ENCODE data around the gene NTF4.
A peak's percentile ranks its signal among the peaks of the same experiment; 100 is the strongest.

NTF4 gene, protein sequence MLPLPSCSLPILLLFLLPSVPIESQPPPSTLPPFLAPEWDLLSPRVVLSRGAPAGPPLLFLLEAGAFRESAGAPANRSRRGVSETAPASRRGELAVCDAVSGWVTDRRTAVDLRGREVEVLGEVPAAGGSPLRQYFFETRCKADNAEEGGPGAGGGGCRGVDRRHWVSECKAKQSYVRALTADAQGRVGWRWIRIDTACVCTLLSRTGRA

DNA sequence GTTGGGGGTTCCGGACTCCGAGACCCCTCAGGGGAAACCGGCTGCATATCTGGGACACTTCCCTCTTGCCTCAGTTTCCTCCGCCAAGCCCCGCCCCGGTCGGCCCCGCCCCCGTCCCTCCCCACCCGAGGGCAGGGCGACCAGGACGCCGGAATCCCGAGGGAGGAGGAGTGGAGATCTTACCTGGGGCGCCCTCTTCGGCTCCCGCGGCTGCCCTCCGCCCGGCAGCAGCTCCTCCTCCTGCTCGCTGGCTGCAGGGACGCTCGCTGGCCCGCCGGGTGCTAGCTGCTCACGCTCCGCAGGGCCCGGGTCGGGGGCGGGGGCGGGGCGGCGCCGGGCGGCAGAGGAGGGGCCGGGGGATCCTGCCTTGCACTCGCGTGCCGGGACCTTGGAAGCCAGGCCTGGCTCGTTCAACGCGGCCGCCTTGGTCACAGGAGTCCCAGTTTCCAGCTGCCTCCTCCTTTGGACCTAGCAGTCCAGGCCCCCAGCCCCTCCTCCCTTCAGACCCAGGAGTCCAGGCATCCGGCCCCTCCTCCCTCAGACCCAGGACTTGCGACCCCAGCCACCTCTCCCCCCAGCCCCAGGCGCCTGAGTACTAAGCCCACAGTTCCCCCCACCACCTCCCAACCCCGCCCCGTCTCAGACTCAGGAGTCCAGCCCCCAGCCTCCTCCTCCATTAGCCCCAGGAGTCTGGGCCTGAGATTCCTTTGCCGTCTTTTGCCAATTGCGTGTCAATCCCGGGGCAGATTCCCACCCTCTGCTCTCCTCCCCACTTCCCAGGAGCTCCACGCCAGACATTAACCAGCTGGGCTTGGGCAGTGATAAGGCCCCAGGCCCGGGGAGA is at the start of gene NTF4:
Gene NTF4, minus strand, starts transcription at position 51 of the 844 bp plus-strand sequence. CDS start 2,821 bp downstream, outside the sequence.
- FAIRE-seq: no peak

GRCh38 chr19:49113762-49114629 is 49.4 kb upstream of the NTF4 start, which contains the start of gene LIN7B:
Gene LIN7B (plus strand): TSS chr19:49114370. CDS start chr19:49114405, 35 bp downstream.
- no peak for FAIRE-seq

GRCh38 chr19:49111218-49111998 is 46.8 kb upstream of the NTF4 start:
- FAIRE-seq: no peak

DNA sequence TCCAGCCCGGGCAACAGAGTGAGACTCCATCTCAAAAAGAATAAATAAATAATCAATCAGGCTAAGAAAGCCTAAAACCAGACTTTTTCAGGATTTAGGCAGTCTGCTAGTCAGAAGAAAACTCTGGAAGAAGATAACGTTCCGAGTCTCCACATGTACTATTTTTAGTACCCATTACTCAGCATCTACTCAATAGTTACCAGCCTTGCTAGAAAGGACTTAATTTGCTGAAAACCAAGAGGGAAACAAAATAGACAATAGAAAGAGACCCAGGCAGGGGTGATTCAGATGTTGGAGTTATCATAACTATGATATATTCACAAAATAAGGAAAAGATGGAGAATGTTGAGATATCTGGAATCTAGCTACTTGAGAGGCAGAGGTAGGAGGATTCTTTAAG is 45.9 kb upstream of the NTF4 start:
- FAIRE-seq: no peak

GRCh38 chr19:49109569-49110233 is 45.1 kb upstream of the NTF4 start:
- no peak for FAIRE-seq

DNA sequence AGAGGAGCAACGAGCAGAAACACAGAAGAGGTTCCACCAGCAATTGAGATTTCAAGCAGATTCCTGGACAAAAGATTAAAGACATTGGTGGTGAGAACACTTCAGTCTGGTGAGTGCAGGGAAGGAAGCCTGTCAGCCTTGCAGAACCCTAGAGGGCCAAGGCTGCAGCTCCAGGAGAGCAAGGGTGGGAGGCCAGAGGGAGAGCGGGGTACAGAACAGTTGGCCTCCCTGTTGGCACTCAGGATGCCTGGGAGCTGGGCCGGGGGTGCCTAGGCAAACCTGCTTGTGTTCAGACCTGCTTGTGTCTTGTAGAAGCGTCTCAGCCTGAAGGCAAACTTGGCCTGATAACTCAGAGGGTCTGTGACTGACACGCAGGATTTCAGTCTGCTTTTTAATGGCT is 44.4 kb upstream of the NTF4 start:
- no peak for FAIRE-seq

- FAIRE-seq: no peak
Observed at GRCh38 chr19:49107625-49108459, 43.2 kb upstream of the NTF4 start.

DNA sequence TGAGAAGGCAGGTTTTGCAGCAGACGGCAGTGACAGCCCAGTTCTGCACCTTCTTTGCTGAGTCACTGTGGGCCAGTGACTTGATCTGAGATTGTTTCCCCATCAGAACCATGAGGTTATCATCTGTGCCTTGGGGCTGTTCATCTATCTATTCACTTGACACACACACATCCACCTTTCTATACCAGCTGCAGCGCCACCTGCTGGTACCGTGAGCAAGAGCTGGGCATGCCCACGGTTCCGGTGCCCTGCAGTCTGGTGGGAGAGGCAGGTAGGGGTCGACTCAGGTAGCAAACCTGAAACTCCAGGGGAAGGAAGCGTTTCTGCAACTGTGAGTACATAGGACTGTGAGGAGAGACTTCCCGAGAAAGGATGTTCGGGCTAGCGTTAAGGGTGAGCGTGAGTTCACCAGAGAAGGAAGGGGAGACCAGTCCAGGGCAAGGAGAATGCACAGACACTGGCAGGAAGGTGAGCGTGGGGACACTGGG is 42.1 kb upstream of the NTF4 start:
- no peak for FAIRE-seq

DNA sequence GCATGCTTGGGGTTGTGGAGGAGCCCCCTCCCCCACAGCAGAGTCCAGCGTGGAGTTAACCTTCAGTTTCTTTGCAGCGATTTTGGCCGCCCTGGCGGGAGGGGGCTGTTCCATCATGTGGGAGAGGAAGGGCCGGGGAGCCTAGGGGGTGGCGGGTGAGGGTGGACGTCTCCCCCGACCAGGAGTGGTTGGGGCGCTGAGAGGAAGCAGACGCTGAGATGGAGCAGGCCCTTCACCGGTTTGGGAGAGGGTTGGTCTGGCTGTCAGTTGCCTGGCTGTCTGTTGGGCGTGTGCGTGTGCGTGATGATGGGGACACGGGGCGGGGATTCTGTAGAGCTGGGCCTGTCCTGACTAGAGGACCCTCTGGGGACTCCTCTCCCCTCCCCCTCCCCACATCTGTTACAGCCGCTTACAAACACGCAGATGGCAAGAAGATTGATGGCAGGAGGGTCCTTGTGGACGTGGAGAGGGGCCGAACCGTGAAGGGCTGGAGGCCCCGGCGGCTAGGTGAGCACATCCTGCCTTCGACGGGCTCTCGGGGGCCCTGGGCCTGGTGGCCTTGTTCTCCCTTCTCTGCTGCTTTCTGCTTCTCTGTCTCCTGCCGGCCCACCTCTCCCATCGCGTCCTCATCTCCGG is 39.7 kb upstream of the NTF4 start:
- no peak for FAIRE-seq

DNA sequence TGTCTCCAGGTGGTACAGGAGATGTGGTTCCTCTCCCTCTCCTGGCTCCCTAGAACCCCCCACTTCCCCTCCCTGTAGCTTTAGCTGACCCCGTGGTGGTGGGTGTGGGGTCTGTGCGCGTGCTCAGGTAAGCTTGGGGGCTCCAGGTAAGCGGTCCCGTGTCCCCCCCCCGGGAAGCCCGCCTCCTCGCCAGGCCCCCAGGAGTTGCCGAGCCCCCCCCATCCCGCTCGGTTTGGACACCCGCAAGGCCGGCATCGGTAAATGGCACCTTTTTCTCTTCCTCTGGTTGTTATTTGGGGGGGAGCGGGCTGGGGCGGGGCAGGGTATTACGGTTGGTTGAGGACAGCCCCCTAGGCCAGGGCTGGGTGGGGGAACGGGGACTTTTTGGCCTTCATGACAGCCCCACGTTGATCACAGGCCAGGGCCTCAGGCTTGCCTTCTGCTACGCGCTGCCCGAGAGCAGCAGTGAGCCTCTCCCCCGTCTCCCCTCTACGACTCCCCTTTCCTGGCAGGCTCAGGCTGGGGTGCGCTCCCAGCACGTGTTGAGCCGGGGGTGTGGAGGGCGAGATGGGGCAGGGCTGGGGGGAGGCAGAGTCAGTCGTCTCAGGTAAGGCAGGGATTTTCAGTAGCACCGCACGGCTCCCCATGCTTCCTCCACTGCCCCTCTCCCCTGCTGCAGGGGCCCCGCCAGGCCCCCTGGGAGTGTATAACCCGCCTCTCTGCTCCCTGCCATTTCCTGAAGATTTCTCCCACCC is 38.9 kb upstream of the NTF4 start:
- no peak for FAIRE-seq

GRCh38 chr19:49102303-49102702 is 37.7 kb upstream of the NTF4 start:
- no peak for FAIRE-seq

DNA sequence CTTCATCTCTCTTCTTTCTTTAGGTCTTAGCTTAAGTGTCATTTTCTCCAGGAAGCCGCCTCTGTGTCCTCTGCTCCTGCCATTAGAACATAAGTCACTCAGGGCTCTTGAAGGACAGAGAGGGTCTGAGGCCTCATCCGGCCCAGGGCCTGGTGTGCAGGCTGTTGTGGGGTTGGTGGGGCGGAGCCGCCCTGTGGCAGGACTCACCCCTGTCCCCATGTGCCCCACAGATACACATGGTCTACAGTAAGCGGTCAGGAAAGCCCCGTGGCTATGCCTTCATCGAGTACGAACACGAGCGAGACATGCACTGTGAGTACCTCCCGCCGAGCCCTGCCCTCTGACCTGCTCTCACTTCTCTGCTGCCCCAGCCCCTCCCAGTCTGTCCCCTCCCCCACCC is 36.5 kb upstream of the NTF4 start:
- no peak for FAIRE-seq

GRCh38 chr19:49098795-49099194 is 34.2 kb upstream of the NTF4 start:
- FAIRE-seq: no peak

DNA sequence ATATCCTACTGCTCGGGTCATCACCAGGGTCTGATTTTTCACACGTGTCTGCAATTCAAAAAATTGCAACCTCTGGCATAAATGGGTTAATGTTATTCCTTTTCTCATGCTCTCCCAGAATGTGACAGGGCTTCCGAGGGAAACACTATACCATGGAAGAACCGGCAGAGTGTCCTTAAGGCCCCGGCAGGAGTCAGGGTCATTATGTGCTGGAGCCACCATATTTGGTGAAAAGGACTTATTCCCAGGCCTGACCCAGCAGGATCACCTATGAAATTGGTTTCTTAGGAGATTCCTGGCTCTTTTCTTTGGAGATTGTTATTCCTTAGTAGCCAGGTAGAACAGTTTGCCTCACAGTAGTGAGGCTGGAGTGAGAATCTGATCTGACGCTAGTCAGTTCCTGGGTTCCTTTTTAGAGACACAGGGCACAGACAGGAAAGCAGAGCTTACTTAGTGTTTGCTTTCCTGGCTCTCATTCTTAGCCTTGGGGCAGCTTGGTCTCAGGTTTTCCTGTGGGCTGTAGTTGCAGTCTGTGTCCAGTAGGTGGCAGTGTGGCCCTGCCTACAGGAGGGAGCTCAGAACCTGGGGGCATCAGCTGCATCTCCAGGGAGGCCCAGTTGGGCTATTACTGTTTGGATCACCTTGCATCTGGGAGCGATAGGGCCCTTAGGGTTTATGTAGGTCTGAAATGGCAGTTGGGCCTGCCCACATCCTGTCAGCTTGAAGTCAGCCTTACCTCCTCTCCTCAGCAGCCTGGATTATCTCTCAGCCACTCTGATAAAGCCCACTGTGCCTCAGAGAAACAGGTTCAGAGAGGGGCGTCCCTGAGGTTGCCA is 33.1 kb upstream of the NTF4 start:
- FAIRE-seq: peak; percentile 88

DNA sequence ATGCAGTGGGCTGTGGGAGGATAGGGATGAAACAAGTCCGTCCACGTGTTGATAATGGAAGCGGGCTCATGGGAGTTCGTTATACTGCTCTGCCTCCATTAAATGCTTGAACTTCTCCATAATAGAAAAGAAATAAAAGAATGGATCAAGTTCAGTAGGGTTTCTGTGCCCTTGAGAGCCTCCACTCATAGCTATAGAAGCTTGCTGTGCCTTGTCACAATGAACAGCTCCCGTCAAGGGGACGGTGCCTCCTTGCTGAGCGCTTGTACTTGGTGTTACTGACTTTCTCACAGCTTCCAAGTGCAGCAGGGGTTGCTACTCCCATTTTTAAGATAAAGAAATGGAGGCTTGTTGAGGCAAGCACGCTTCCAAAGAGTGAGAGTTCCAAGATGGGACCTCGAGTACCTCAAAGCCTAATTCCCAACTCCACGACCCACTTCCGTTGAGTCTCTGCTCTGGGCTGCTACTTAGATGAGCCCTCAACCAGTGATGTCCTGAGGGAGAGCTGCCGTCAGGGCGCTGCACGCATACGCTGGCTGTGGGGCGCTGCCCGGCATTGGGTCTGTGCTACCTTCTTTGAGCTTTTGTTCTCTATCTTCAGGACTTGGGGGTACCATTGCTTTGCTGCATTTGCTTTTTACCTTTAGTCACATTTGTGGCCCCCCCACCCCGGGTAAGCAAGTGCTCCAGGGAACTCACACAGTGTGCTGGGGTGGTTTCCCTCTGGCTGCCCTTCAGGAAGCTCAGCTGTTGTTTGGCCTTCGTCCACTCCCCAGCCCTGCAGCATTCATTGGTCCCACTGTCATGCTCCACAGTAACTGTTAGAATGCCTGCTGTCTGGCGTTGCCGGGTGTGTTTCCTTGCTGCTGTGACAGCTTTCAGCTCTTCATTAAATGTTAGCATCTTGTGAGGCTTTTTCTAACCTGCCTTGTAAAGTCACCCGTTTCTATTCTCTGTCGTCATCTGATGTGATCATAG is 30.2 kb upstream of the NTF4 start:
- no peak for FAIRE-seq

GRCh38 chr19:49092686-49093085 is 28.1 kb upstream of the NTF4 start:
- FAIRE-seq: no peak

- FAIRE-seq: no peak
Observed at GRCh38 chr19:49091391-49092038, 26.9 kb upstream of the NTF4 start.

All from TTC549 (cell line).